H1 (cell line): ENCODE measurements around the gene PMF1. TPM values are rescaled to one million over a fixed set of nuclear protein-coding genes. Genes with fewer than 3 reads are reported as not detected.

Source experiments
- CTCF ChIA-PET: fragments of 300-600 bp; sonication (Branson Sonifier 250); formaldehyde crosslinking; loops from one replicate; lab custom pipeline; 2021; ENCODE audit not compliant: partially characterized antibody; lab: Charles Lee
- POLR2A ChIA-PET: fragments of 300-600 bp; sonication (Branson Sonifier 250); formaldehyde crosslinking; loops from one replicate; lab custom pipeline; 2021; ENCODE audit warnings: inconsistent platforms; ENCODE audit not compliant: partially characterized antibody; lab: Charles Lee
- DNase-seq, 2 experiments: peaks; one replicate each; pipeline versions ENCODE4 v3.0.0 to v3.0.0-alpha.2; 2010 to 2022; ENCODE audit warnings: low spot score in 2 of 2, low read depth in 1 of 2, mixed read lengths in 1 of 2
- FAIRE-seq: peaks from 2 replicates; lab custom pipeline; 2011; peaks lifted over from hg19 to GRCh38; lab: Jason Lieb, UNC
- H2AFZ ChIP-seq: 2 replicates; pipeline ENCODE4 v1.8.1; 2012; ENCODE audit warnings: low read length, inconsistent platforms
- H2AK5ac ChIP-seq: 2 replicates; pipeline ENCODE4 v1.6.1; 2013; ENCODE audit warnings: low read depth, low read length
- H2BK120ac ChIP-seq: replicated peaks from 2 replicates; pipeline ENCODE3; 2013; ENCODE audit warnings: low read depth, low read length, inconsistent platforms
- H2BK12ac ChIP-seq: 2 replicates; pipeline ENCODE4 v1.6.1; 2013; ENCODE audit warnings: low read depth, low read length
- H2BK15ac ChIP-seq: 2 replicates; pipeline ENCODE4 v1.6.1; 2013; ENCODE audit warnings: low read length
- H2BK20ac ChIP-seq: 2 replicates; pipeline ENCODE4 v1.6.1; 2013; ENCODE audit warnings: low read length
- H2BK5ac ChIP-seq: 2 replicates; pipeline ENCODE4 v1.6.1; 2013; ENCODE audit warnings: low read depth, low read length
- H3K14ac ChIP-seq: 2 replicates; pipeline ENCODE4 v1.6.1; 2013; ENCODE audit warnings: inconsistent platforms; ENCODE audit not compliant: insufficient read length
- H3K18ac ChIP-seq: 2 replicates; pipeline ENCODE4 v1.6.1; 2013; ENCODE audit warnings: low read length; ENCODE audit errors: extremely low read depth
- H3K23ac ChIP-seq: 2 replicates; pipeline ENCODE4 v1.6.1; 2013; ENCODE audit warnings: inconsistent platforms; ENCODE audit not compliant: insufficient read length
- H3K23me2 ChIP-seq: 2 replicates; pipeline ENCODE4 v1.6.1; 2013; ENCODE audit warnings: low read depth, low read length
- H3K27ac ChIP-seq: 2 replicates; pipeline ENCODE4 v1.6.1; 2011; ENCODE audit warnings: low read depth, low read length, inconsistent platforms
- H3K27me3 ChIP-seq, 4 experiments: replicated peaks in 1 of 4; 1 replicate in 1 of 4; 2 replicates in 3 of 4; pipeline versions ENCODE4 v1.6.1 to v1.8.1; 2011 to 2013; ENCODE audit warnings: low read length in 3 of 4, mild to moderate bottlenecking in 3 of 4, inconsistent platforms in 2 of 4, mixed read lengths in 2 of 4, moderate library complexity in 1 of 4; ENCODE audit not compliant: control insufficient read depth in 3 of 4, insufficient read depth in 3 of 4; ENCODE audit errors: extremely low read depth in 1 of 4
- H3K36me3 ChIP-seq, 4 experiments: 2 replicates each; pipeline versions ENCODE4 v1.6.1 to v1.8.1; 2011 to 2013; ENCODE audit warnings: mild to moderate bottlenecking in 4 of 4, low read length in 3 of 4, moderate library complexity in 2 of 4, control low read depth in 1 of 4, inconsistent platforms in 1 of 4; ENCODE audit not compliant: insufficient read depth in 4 of 4, control insufficient read depth in 2 of 4
- H3K4ac ChIP-seq: replicated peaks from 2 replicates; pipeline ENCODE3; 2013; ENCODE audit warnings: low read length, low read depth, mixed read lengths, inconsistent platforms; ENCODE audit not compliant: insufficient read length
- H3K4me1 ChIP-seq, 4 experiments: replicated peaks in 1 of 4; 1 replicate in 1 of 4; 2 replicates in 3 of 4; pipeline versions ENCODE4 v1.6.1 to v1.8.1; 2011 to 2013; ENCODE audit warnings: low read length in 3 of 4, inconsistent platforms in 2 of 4, mixed read lengths in 1 of 4; ENCODE audit not compliant: insufficient read depth in 4 of 4, control insufficient read depth in 3 of 4
- H3K4me2 ChIP-seq, 2 experiments: 2 replicates each; pipeline versions ENCODE4 v1.6.1 to v1.8.1; 2011 to 2013; ENCODE audit warnings: low read depth in 2 of 2, low read length in 2 of 2, control low read depth in 1 of 2, inconsistent platforms in 1 of 2, mild to moderate bottlenecking in 1 of 2; ENCODE audit not compliant: insufficient read depth in 1 of 2
- H3K4me3 ChIP-seq, 4 experiments: fragments of 200-600, 300-600 bp in 1 of 4; sonication (generic), shearing (Covaris generic), sonication (Bioruptor Twin) in 1 of 4; 2 replicates each; pipeline versions ENCODE4 v1.5.1 to v1.8.1; 2011 to 2016; ENCODE audit warnings: low read length in 4 of 4, low read depth in 3 of 4, control low read depth in 2 of 4, inconsistent platforms in 2 of 4, mild to moderate bottlenecking in 2 of 4, mixed read lengths in 1 of 4, moderate library complexity in 1 of 4; ENCODE audit not compliant: insufficient read depth in 2 of 4; ENCODE audit errors: extremely low read depth in 1 of 4
- H3K56ac ChIP-seq: replicated peaks from 2 replicates; pipeline ENCODE3; 2013; ENCODE audit warnings: low read depth, mild to moderate bottlenecking, mixed read lengths, low read length, inconsistent platforms; ENCODE audit not compliant: insufficient read length
- H3K79me1 ChIP-seq: 2 replicates; pipeline ENCODE4 v1.6.1; 2013; ENCODE audit warnings: low read depth, low read length, control low read depth
- H3K79me2 ChIP-seq, 2 experiments: 2 replicates each; pipeline versions ENCODE4 v1.6.1 to v1.8.1; 2012 to 2013; ENCODE audit warnings: low read length in 2 of 2, mild to moderate bottlenecking in 2 of 2, inconsistent platforms in 1 of 2; ENCODE audit not compliant: insufficient read depth in 2 of 2, control insufficient read depth in 1 of 2
- H3K9ac ChIP-seq, 4 experiments: replicated peaks in 1 of 4; 1 replicate in 1 of 4; 2 replicates in 3 of 4; pipeline versions ENCODE4 v1.6.1 to v1.8.1; 2011 to 2013; ENCODE audit warnings: low read depth in 3 of 4, low read length in 3 of 4, control low read depth in 2 of 4, mild to moderate bottlenecking in 2 of 4, moderate library complexity in 2 of 4, inconsistent platforms in 1 of 4; ENCODE audit errors: extremely low read depth in 1 of 4
- H3K9me3 ChIP-seq, 2 experiments: 2 replicates each; pipeline versions ENCODE4 v1.6.1 to v1.8.1; 2012 to 2013; ENCODE audit warnings: mild to moderate bottlenecking in 2 of 2, moderate library complexity in 2 of 2, control low read depth in 1 of 2, inconsistent platforms in 1 of 2, low read depth in 1 of 2, low read length in 1 of 2, mixed read lengths in 1 of 2; ENCODE audit not compliant: insufficient read depth in 2 of 2
- H4K20me1 ChIP-seq, 2 experiments: replicated peaks in 1 of 2; 2 replicates each; pipeline versions ENCODE3 to v1.8.1; 2011 to 2013; ENCODE audit warnings: inconsistent platforms in 2 of 2, low read length in 2 of 2, mild to moderate bottlenecking in 1 of 2; ENCODE audit not compliant: insufficient read depth in 2 of 2, control insufficient read depth in 1 of 2
- H4K5ac ChIP-seq: 2 replicates; pipeline ENCODE4 v1.6.1; 2013; ENCODE audit warnings: low read length, low read depth, mixed read lengths, inconsistent platforms; ENCODE audit not compliant: insufficient read length
- H4K8ac ChIP-seq: 2 replicates; pipeline ENCODE4 v1.8.0; 2013; ENCODE audit warnings: mild to moderate bottlenecking, moderate library complexity, low read length, inconsistent platforms; ENCODE audit not compliant: insufficient read depth; ENCODE audit errors: extremely low read depth
- H4K91ac ChIP-seq: replicated peaks from 2 replicates; pipeline ENCODE3; 2013; ENCODE audit warnings: low read length, mixed read lengths, inconsistent platforms; ENCODE audit not compliant: insufficient read length
- CHD1 ChIP-seq: IDR thresholded peaks from 2 replicates; pipeline ENCODE4 v1.6.1; 2012; ENCODE audit warnings: low read depth, low read length, improper control_type of control experiment
- CHD2 ChIP-seq: IDR thresholded peaks from 2 replicates; pipeline ENCODE4 v1.6.1; 2012; ENCODE audit warnings: low read length, improper control_type of control experiment
- SRF ChIP-seq: IDR thresholded peaks from 2 replicates; pipeline ENCODE4 v1.6.1; 2011; ENCODE audit warnings: mild to moderate bottlenecking, low read depth, low read length, moderate library complexity
- WGBS, 2 experiments: shearing (Covaris generic) in 1 of 2; methylation state at CpG; one replicate each; pipeline versions ENCODE4 v1.1.6 to v1.1.7; 2013 to 2015; ENCODE audit warnings: low lambda C conversion rate in 2 of 2, mixed read lengths in 2 of 2, inconsistent platforms in 1 of 2, low coverage in 1 of 2, missing lambda C conversion rate in 1 of 2; ENCODE audit not compliant: insufficient replicate concordance in 2 of 2, insufficient coverage in 1 of 2, insufficient read length in 1 of 2; ENCODE audit errors: extremely low coverage in 1 of 2, missing lambda C conversion rate in 1 of 2; 5-methylcytosine and 5-hydroxymethylcytosine counted together
- polyA plus RNA-seq, 7 experiments: library from polyadenylated mRNA; depleted of rRNA in 3 of 7; stranded (reverse) in 5 of 7; unstranded in 2 of 7; fragments of >200 nt in 5 of 7; fragments of 200-250 nt in 2 of 7; gene quantifications; 1 replicate in 5 of 7; 2 replicates in 1 of 7; 4 replicates in 1 of 7; pipeline versions ENCODE4 v1.2.1 to v1.2.3, GENCODE V29; 2011 to 2013; ENCODE audit warnings: missing spikeins in 2 of 7, mixed read lengths in 2 of 7
- total RNA-seq: library from RNA; stranded (reverse); fragmentation: NEBNext Ultra II Directional; extraction: Animal tissue kit (Norgen Biotek cat#: 25700); gene quantifications from 2 replicates; pipeline ENCODE4 v1.2.1, GENCODE V29; 2021

Gene PMF1
- total and polyA plus RNA-seq, 2 of the 8 experiments (the other 6 are each of a cell fraction or from before 2014, with no cell fraction given) = 113 to 296 TPM

- POLR2A ChIA-PET = interaction anchor here (0.5 to 11.8 kb wide), 10 partner anchors 9 to 113 kb away, joined by 3 to 102 read pairs (median 4); partner anchors contain the start of genes BGLAP, PMF1, SMG5 and TMEM79
- DNase-seq = no peak
Observed at GRCh38 chr1:156251527-156251926, 38.7 kb downstream of the PMF1 start.

More at GRCh38 chr1:156251527-156251926, 38.7 kb downstream of the PMF1 start:
- peaks cover 0 to 14% (median 6%) of the 10 kb centered on the region in 4 experiments for H3K4me1 ChIP-seq
- H3K18ac ChIP-seq = no peak overlapping the region
- H3K27me3 ChIP-seq = no peaks in the 10 kb centered on the region
- no peak overlapping the region for H3K14ac ChIP-seq
- peaks cover 0 to 4% of the 10 kb centered on the region in 2 experiments for H4K20me1 ChIP-seq
- no peak overlapping the region for H3K56ac ChIP-seq
- no peaks in the 10 kb centered on the region for H3K79me2 ChIP-seq
- no peaks in the 10 kb centered on the region; the same call in 1 of the 2 replicates for H3K79me1 ChIP-seq
- no peak overlapping the region for H3K4me2 ChIP-seq
- no peak overlapping the region for H3K9ac ChIP-seq
- TF ChIP-seq SRF (no peak), CHD1 (no peak), CHD2 (no peak)
- CTCF ChIA-PET = interaction anchor here (0.6 to 47.2 kb wide), 13 partner anchors 10 to 521 kb away, joined by 3 to 1265 read pairs (median 7); partner anchors contain the start of gene SEMA4A
- H2BK15ac ChIP-seq = no peak overlapping the region
- H2AK5ac ChIP-seq = no peak overlapping the region
- no peak overlapping the region for H3K4me3 ChIP-seq
- H2AFZ ChIP-seq = no peak overlapping the region
- FAIRE-seq = no peak
- H4K8ac ChIP-seq = no peak overlapping the region; the same call in 1 of the 2 replicates
- H3K27ac ChIP-seq = no peak overlapping the region
- no peaks in the 10 kb centered on the region for H3K9me3 ChIP-seq
- no peak overlapping the region for H2BK120ac ChIP-seq
- H3K4ac ChIP-seq = no peak overlapping the region
- H3K23ac ChIP-seq = no peak overlapping the region
- 93% methylated on average over 3 of the region's 3 CpGs; no CpG with 5 or more reads in 1 of the 2 experiments for WGBS, 2 experiments
- H4K5ac ChIP-seq = no peak overlapping the region
- no peak overlapping the region for H2BK20ac ChIP-seq
- H3K23me2 ChIP-seq = no peaks in the 10 kb centered on the region
- no peak overlapping the region for H2BK12ac ChIP-seq
- H2BK5ac ChIP-seq = no peak overlapping the region
- H4K91ac ChIP-seq = no peak overlapping the region
- H3K36me3 ChIP-seq = peaks cover 29 to 66% (median 47%) of the 10 kb centered on the region in 4 experiments
